Measurements from ENCODE around the gene TMEM222.
A peak's percentile ranks its signal among the peaks of the same experiment; 100 is the strongest.
"Not testable (repeated sequence)": the region's sequence is repeated elsewhere in the genome, so short reads cannot be mapped to it uniquely, and the experiment has no call there.

TMEM222 gene

GRCh38 chr1:27321813-27322568 lies at the start of gene TMEM222:
TSS of gene TMEM222 (plus strand) at chr1:27322163. CDS start at chr1:27322198, 35 bp downstream.
- peak; percentile 97 for DNase-seq

GRCh38 chr1:27274204-27274603 lies 47.8 kb upstream of the TMEM222 start:
- DNase-seq = no peak

GRCh38 chr1:27275696-27276095 lies 46.3 kb upstream of the TMEM222 start:
- DNase-seq = no peak

GRCh38 chr1:27284425-27285273 lies 37.3 kb upstream of the TMEM222 start:
- peak; percentile 54 for DNase-seq

GRCh38 chr1:27285274-27285660 lies 36.7 kb upstream of the TMEM222 start:
- DNase-seq = no peak

- not testable (repeated sequence) for DNase-seq
These were observed 36.1 kb upstream of the TMEM222 start for GRCh38 chr1:27285821-27286220.

GRCh38 chr1:27289125-27289524 lies 32.8 kb upstream of the TMEM222 start:
- DNase-seq = not testable (repeated sequence)

GRCh38 chr1:27290581-27290980 lies 31.4 kb upstream of the TMEM222 start:
- DNase-seq = no peak

- DNase-seq = no peak
These were observed 29.9 kb upstream of the TMEM222 start for GRCh38 chr1:27292106-27292505.

GRCh38 chr1:27293915-27294314 lies 28.0 kb upstream of the TMEM222 start:
- DNase-seq = no peak

- DNase-seq = peak; percentile 32
These were observed 25.1 kb upstream of the TMEM222 start for GRCh38 chr1:27296773-27297291.

GRCh38 chr1:27297903-27298302 lies 24.1 kb upstream of the TMEM222 start:
- DNase-seq = no peak

GRCh38 chr1:27298632-27299384 lies 23.2 kb upstream of the TMEM222 start:
- DNase-seq = no peak

- no peak for DNase-seq
These were observed 22.3 kb upstream of the TMEM222 start for GRCh38 chr1:27299385-27300271.

GRCh38 chr1:27300341-27301051 lies 21.5 kb upstream of the TMEM222 start:
- peak; percentile 85 for DNase-seq

- no peak for DNase-seq
These were observed 20.9 kb upstream of the TMEM222 start for GRCh38 chr1:27301052-27301422.

GRCh38 chr1:27301582-27302199 lies 20.3 kb upstream of the TMEM222 start:
- peak; percentile 89 for DNase-seq

GRCh38 chr1:27302612-27303011 lies 19.4 kb upstream of the TMEM222 start:
- no peak for DNase-seq

GRCh38 chr1:27303509-27303908 lies 18.5 kb upstream of the TMEM222 start:
- DNase-seq = no peak

- no peak for DNase-seq
These were observed 15.9 kb upstream of the TMEM222 start for GRCh38 chr1:27306071-27306470.
